ENCODE measurements around the gene SLC17A8.

GRCh38 chr12:100346660-100347059 is 10.2 kb upstream of the SLC17A8 start:
- no peak for TF ChIP-seq CTCF (IDR thresholded peaks at IDR 0.05; ENCODE audit: low read depth, low read length)
- no peak for TF ChIP-seq MAX (IDR thresholded peaks at IDR 0.05; ENCODE audit: low read depth, low read length)

Data from NB4 (cell line).